Stomach (tissue), 4 donors: ENCODE measurements around the gene ARHGAP35.

Source experiments
- EP300 ChIP-seq: sonication (generic); formaldehyde crosslinking; IDR thresholded peaks from one replicate; pipeline ENCODE4 v1.6.1; 2017; ENCODE audit warnings: antibody characterized with exemption
- POLR2A ChIP-seq, 4 donors: fragments of 450-650 bp; IDR thresholded peaks; one replicate each; pipeline ENCODE4 v1.6.1; 2016; ENCODE audit warnings: antibody characterized with exemption in 4 of 4, control low read depth in 2 of 4, mild to moderate bottlenecking in 1 of 4, moderate library complexity in 1 of 4
- POLR2AphosphoS5 ChIP-seq, 3 donors: sonication (generic); formaldehyde crosslinking; IDR thresholded peaks; one replicate each; pipeline ENCODE4 v1.6.1; 2016; ENCODE audit warnings: antibody characterized with exemption in 3 of 3
- TF ChIP-seq, protein P1 (sequence below), 7 experiments: fragments of 450-650 bp in 4 of 7; fragments of 200-600 bp in 3 of 7; sonication (generic) in 3 of 7; IDR thresholded peaks; one replicate each; pipeline ENCODE4 v1.5.1; 2016 to 2019; ENCODE audit warnings: antibody characterized with exemption in 7 of 7, control low read depth in 2 of 7, mild to moderate bottlenecking in 1 of 7

DNA sequence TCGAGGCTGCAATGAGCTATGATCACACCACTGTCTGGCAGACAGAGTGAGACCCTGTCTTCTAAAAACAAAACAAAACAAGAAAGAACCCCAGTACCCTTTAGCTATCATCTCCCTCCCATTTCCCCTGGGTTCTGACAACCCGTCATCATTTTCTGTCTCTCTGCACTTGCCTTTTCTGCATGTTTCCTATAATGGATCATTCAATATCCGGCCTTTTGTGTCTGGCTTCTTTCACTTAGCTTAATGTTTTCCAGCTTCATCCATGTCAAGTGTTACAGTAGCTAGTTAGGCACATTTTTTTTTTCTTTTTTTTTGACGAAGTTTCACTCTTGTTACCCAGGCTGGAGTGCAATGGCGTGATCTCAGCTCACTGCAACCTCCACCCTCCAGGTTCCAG lies 26.7 kb upstream of the ARHGAP35 start:
- TF ChIP-seq POLR2A (IDR thresholded peaks at IDR 0.05), result no peak
- TF ChIP-seq, protein P1, sequence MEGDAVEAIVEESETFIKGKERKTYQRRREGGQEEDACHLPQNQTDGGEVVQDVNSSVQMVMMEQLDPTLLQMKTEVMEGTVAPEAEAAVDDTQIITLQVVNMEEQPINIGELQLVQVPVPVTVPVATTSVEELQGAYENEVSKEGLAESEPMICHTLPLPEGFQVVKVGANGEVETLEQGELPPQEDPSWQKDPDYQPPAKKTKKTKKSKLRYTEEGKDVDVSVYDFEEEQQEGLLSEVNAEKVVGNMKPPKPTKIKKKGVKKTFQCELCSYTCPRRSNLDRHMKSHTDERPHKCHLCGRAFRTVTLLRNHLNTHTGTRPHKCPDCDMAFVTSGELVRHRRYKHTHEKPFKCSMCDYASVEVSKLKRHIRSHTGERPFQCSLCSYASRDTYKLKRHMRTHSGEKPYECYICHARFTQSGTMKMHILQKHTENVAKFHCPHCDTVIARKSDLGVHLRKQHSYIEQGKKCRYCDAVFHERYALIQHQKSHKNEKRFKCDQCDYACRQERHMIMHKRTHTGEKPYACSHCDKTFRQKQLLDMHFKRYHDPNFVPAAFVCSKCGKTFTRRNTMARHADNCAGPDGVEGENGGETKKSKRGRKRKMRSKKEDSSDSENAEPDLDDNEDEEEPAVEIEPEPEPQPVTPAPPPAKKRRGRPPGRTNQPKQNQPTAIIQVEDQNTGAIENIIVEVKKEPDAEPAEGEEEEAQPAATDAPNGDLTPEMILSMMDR (IDR thresholded peaks at IDR 0.05), result no peak
- TF ChIP-seq POLR2AphosphoS5 (IDR thresholded peaks at IDR 0.05), result no peak
- no peak for TF ChIP-seq EP300
